ENCODE results near the gene ZNF678.

Gene ZNF678

DNA sequence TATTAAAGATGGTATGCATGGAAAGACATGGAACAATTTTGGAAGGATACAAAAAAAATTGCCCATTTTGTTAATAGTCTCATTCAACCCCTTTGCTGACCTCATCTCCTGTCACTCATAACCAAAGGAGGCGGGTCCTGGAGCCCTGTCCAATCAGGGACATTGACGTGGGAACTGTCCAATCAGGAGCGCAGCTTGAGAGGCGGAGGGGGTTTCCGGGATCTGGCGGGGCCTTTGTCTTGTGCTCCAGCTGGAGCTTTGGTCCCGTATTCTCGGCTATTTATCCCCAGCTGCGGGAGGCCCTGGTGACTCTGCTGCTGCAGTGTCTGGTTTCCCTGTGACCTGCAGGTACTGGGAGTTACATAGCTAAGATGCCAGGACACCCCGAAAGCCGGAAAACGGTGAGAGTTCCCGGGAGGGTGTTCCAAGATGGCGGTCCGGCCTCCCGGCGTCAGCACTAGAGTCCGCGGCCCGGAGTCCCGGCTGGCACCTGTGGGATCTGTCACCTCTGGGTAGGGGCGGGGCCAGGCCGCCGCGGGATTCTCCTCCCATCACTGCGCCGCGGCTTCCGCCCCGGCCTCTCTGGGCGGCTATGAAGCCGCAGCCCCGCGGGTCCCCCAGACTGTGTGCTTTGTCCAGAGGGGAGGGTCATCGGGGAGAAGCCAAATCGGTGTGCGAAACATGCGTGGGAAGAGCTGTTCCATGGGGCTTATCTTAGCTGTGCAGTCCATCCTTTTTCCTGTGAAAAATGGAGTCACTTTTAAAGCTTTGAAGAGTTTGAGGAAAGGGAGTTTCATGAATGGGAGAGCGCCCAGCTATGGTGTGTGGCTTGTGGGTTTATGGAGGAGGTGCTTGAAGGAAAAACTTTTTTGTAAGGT lies at the start of gene ZNF678:
TSS of gene ZNF678 (plus strand) at position 233 of the 878 bp plus-strand sequence. CDS start 87,436 bp downstream, outside the sequence.
- no peaks in the 10 kb centered on the region for H3K9me3 ChIP-seq (ENCODE audit: control insufficient read depth, low read length)
- H3K36me3 ChIP-seq (ENCODE audit: control insufficient read depth, insufficient read depth, low read length), result no peaks in the 10 kb centered on the region
- peaks cover 36% of the 10 kb centered on the region for H3K27me3 ChIP-seq (ENCODE audit: control insufficient read depth, insufficient read depth, low read length)
- peak within 1 kb of the TSS; percentile 80 for H3K9ac ChIP-seq (ENCODE audit: low read length)
- peak within 1 kb of the TSS; percentile 61 for H3K4me3 ChIP-seq (ENCODE audit: low read length)
- H3K4me1 ChIP-seq (ENCODE audit: control insufficient read depth, insufficient read depth, low read length), result peaks cover 5% of the 10 kb centered on the region

DNA sequence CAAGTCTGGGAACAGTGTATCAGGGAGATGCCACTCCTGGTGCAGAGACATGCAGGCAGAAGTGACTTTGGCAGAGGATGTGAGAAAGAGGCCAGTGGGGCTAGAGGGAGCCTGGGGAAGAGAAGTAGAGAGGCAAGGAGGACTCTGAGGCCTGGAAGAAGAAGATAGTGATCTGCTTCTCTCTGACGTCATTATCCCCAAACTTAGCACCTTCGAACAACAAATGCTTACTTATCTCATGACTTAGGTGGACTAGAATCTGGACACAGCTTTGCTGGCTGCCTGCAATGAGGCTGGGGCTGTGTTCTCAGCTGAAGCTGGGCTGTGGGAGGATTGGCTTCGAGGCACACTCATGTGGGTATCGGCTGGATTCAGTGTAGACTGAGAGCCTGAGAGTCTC lies 44.5 kb upstream of the ZNF678 start:
- H3K9ac ChIP-seq (ENCODE audit: low read length), result no peak overlapping the region

DNA sequence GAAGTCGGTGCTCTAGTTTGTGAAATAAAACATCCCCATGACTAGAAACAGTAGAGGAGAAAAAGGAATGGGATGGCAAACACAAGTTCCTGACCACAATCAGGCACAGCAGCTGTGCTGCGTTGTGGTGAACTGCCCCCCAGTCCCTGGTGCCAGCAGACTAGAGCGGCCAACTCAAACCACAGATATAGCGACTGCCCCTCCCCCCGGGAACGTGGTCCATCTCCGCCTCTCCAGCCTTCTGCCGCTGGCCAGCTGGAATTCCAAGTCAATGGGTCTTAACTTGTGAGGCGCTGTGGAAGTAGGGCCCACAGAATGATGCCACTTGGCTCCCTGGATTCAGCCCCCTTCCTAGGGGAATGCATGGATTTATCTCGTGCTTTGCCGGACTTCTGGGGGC lies 41.6 kb upstream of the ZNF678 start:
- Histone ChIP-seq H3K9ac (ENCODE audit: low read length) (no peak overlapping the region), H3K4me1 (ENCODE audit: control insufficient read depth, insufficient read depth, low read length) (no peaks in the 10 kb centered on the region), H3K36me3 (ENCODE audit: control insufficient read depth, insufficient read depth, low read length) (no peaks in the 10 kb centered on the region), H3K9me3 (ENCODE audit: control insufficient read depth, low read length) (no peaks in the 10 kb centered on the region), H3K4me3 (ENCODE audit: low read length) (no peak overlapping the region), H3K27me3 (ENCODE audit: control insufficient read depth, insufficient read depth, low read length) (peaks cover 3% of the 10 kb centered on the region)

More for the DNA sequence above, 44.5 kb upstream of the ZNF678 start:
- Histone ChIP-seq H3K36me3 (ENCODE audit: control insufficient read depth, insufficient read depth, low read length) (no peaks in the 10 kb centered on the region), H3K4me3 (ENCODE audit: low read length) (no peak overlapping the region), H3K9me3 (ENCODE audit: control insufficient read depth, low read length) (no peaks in the 10 kb centered on the region), H3K27me3 (ENCODE audit: control insufficient read depth, insufficient read depth, low read length) (peaks cover 3% of the 10 kb centered on the region), H3K4me1 (ENCODE audit: control insufficient read depth, insufficient read depth, low read length) (no peaks in the 10 kb centered on the region)

DNA sequence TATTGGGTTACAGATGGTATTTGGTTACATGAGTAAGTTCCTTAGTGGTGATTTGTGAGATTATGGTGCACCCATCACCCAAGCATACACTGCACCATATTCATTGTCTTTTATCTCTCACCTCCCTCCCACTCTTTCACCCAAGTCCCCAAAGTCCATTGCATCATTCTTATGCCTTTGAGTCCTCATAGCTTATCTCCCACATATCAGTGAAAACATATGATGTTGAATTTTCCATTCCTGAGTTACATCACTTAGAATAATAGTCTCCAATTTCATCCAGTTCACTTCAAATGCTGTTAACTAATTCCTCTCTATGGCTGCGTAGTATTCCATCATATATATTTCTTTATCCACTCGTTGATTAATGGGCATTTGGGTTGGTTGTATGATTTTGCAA lies 36.8 kb upstream of the ZNF678 start:
- Histone ChIP-seq H3K9ac (ENCODE audit: low read length) (no peak overlapping the region), H3K4me3 (ENCODE audit: low read length) (no peak overlapping the region), H3K9me3 (ENCODE audit: control insufficient read depth, low read length) (peaks cover 4% of the 10 kb centered on the region), H3K36me3 (ENCODE audit: control insufficient read depth, insufficient read depth, low read length) (no peaks in the 10 kb centered on the region), H3K27me3 (ENCODE audit: control insufficient read depth, insufficient read depth, low read length) (no peaks in the 10 kb centered on the region), H3K4me1 (ENCODE audit: control insufficient read depth, insufficient read depth, low read length) (no peaks in the 10 kb centered on the region)

DNA sequence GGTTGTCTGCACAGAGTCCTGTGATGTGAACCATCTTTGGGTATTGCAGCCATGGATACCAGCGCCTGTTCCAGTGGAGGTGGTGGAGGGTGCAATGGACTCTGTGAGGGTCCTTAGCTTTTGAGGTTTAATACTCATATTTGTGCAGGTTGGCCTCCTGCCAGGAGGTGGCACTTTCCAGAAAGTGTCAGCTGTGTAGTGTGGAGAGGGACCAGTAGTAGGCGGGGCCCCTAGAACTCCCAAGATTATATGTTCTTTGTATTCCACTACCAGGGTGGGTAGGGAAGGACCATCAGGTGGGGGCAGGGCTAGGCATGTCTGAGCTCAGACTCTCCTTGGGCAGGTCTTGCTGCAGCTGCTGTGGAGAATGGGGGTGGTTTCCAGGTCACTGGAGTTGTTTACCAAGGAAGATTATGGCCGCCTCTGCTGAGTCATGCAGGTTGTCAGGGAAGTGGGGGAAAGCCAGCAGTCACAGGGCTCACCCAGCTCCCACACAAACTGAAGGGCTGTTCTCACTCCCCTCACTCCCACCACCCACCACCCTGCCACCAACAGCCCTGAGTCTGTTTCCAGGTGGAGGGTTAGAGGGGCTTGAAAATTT lies 31.2 kb upstream of the ZNF678 start:
- Histone ChIP-seq H3K4me3 (ENCODE audit: low read length) (no peak overlapping the region), H3K9ac (ENCODE audit: low read length) (no peak overlapping the region), H3K27me3 (ENCODE audit: control insufficient read depth, insufficient read depth, low read length) (no peaks in the 10 kb centered on the region), H3K4me1 (ENCODE audit: control insufficient read depth, insufficient read depth, low read length) (peaks cover 4% of the 10 kb centered on the region), H3K9me3 (ENCODE audit: control insufficient read depth, low read length) (peaks cover 7% of the 10 kb centered on the region), H3K36me3 (ENCODE audit: control insufficient read depth, insufficient read depth, low read length) (no peaks in the 10 kb centered on the region)

DNA sequence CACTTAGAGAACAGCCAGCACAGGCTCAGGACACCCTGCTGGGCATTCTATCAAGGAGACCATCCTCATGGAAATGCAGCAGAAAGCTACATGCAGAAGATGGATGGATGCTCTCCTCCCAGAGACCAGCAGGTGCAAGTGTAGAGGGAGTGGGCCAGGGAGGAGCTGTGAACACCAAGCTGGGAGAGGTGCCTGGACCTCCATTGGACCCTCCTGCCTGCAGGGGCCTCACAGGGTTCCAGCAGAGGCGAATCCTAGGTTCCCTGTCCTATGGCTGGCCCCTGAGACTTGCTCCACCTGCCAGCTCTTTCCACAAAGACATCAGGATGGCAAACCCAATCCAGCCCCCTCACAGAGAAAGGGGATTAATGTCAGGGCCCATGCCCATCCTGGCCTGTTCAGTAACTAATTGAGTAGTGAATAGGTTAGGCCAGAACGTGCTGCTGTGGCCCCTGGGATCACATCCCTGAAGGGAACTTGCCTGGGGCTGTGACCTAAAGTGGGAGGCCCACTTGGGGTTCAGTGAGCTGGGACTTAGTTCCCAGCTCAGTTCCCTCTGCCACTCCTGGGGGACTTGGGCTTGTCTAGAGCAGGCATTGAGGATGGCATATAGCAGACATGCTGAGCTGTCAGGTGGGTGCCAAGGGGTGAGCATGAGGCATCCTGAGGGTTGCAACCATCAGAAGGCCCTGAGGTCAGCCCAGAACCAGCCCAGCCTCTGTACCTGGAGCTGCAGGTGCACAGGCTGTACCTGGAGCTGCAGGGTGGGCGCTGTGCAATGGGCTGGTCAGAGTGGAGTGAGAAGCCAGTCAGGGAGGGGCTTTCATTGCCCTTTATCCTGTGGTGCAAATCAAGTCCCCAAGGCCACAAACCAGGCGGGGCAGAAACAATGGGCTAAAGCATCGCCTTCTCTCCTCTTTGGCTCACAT lies 22.9 kb upstream of the ZNF678 start:
- H3K9me3 ChIP-seq (ENCODE audit: control insufficient read depth, low read length), result no peaks in the 10 kb centered on the region
- no peak overlapping the region for H3K4me3 ChIP-seq (ENCODE audit: low read length)
- H3K4me1 ChIP-seq (ENCODE audit: control insufficient read depth, insufficient read depth, low read length), result peaks cover 4% of the 10 kb centered on the region
- no peak overlapping the region for H3K9ac ChIP-seq (ENCODE audit: low read length)
- H3K27me3 ChIP-seq (ENCODE audit: control insufficient read depth, insufficient read depth, low read length), result no peaks in the 10 kb centered on the region
- no peaks in the 10 kb centered on the region for H3K36me3 ChIP-seq (ENCODE audit: control insufficient read depth, insufficient read depth, low read length)

DNA sequence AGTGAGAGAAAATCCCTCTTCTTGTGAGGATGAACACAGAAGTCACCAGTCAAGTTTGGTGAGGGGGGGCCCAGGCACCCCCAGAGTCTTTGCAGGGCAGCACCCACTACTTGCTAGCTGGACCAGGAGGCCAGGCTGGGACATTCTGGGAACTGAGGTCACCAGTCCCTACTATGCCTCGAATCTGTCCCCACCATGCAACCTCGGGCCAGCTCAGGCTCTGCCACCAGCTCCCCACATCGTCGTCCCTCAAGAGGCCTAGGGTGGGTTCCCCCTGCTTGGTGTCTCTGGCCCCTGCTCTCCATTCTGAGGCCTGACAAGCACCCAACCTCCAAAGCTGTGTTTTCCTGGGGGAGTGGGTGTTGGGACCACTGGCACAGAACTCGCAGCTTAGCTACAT lies 22.2 kb upstream of the ZNF678 start:
- H3K4me1 ChIP-seq (ENCODE audit: control insufficient read depth, insufficient read depth, low read length), result peaks cover 4% of the 10 kb centered on the region
- no peaks in the 10 kb centered on the region for H3K9me3 ChIP-seq (ENCODE audit: control insufficient read depth, low read length)
- no peaks in the 10 kb centered on the region for H3K27me3 ChIP-seq (ENCODE audit: control insufficient read depth, insufficient read depth, low read length)
- no peak overlapping the region for H3K9ac ChIP-seq (ENCODE audit: low read length)
- H3K36me3 ChIP-seq (ENCODE audit: control insufficient read depth, insufficient read depth, low read length), result no peaks in the 10 kb centered on the region
- no peak overlapping the region for H3K4me3 ChIP-seq (ENCODE audit: low read length)

DNA sequence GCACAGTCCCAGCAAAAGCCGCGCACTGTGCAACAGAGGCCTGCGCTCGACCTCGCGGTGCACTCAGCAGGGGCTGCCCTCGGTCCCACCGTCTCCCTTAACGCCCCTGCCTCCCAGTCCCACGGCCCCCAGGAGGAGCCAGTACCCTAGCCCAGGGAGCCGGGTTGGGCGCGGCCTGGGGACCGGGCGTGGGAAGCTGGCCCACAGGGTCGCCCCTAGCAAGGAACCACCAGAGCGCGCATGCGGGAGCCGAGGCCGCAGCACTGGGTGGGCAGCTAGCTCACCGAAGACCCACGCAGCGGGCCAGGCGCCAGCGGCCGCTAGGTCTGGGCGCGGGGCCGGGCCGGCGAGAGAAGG lies 21.6 kb upstream of the ZNF678 start:
- Histone ChIP-seq H3K36me3 (ENCODE audit: control insufficient read depth, insufficient read depth, low read length) (no peaks in the 10 kb centered on the region), H3K4me1 (ENCODE audit: control insufficient read depth, insufficient read depth, low read length) (peaks cover 4% of the 10 kb centered on the region), H3K27me3 (ENCODE audit: control insufficient read depth, insufficient read depth, low read length) (no peaks in the 10 kb centered on the region), H3K9me3 (ENCODE audit: control insufficient read depth, low read length) (no peaks in the 10 kb centered on the region), H3K9ac (ENCODE audit: low read length) (peak overlapping the region; percentile 56), H3K4me3 (ENCODE audit: low read length) (no peak overlapping the region)

DNA sequence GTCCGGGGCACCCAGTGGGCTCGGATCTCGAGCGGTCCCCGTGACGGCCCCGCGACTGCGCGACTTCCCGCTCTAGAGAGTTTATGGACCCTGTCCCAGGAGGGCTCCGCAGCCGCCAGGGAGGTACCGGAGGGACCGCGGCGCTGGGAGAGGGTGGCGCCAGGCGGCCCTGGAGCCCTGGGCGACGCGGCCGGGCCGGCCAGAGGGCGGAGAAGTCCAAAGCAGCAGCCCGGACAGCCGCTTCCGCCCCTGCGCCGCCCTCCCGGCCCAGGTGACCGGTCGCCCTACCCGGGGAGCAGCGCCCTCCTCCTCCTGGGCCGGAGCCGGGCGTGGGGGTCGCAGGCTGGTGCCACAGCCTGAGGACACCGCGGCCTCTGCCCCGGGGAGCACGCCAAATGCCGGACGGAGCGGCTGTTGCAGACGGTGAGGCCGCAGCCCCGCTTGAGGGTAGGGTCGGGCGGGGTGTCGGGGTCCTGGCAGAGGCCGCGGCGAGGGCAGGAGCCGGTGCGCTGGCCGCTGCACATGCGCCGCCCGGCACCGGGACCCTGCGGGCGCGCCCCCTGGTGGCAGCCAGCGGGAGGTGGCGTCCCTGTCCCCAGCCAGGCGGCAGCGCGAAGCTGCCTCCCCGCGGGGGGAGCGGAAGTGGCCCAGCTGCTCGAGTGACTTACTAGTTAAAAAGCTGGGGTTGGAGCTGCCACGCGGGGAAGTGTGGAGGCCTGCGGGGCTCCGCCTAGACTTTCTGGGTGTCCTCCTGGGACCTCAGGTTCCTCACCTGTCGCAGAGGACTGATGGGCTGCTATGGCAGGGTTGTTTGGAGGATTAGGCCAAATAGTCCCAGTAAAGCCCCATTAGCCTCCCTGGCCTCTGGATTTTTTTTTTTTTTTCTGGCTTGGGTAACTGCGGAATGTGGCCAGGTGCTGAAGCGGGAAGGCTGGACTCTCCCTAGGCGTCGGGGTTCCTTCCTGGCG lies 20.9 kb upstream of the ZNF678 start:
- Histone ChIP-seq H3K4me3 (ENCODE audit: low read length) (no peak overlapping the region), H3K9me3 (ENCODE audit: control insufficient read depth, low read length) (no peaks in the 10 kb centered on the region), H3K36me3 (ENCODE audit: control insufficient read depth, insufficient read depth, low read length) (no peaks in the 10 kb centered on the region), H3K27me3 (ENCODE audit: control insufficient read depth, insufficient read depth, low read length) (no peaks in the 10 kb centered on the region), H3K9ac (ENCODE audit: low read length) (peak overlapping the region; percentile 56), H3K4me1 (ENCODE audit: control insufficient read depth, insufficient read depth, low read length) (peaks cover 4% of the 10 kb centered on the region)

DNA sequence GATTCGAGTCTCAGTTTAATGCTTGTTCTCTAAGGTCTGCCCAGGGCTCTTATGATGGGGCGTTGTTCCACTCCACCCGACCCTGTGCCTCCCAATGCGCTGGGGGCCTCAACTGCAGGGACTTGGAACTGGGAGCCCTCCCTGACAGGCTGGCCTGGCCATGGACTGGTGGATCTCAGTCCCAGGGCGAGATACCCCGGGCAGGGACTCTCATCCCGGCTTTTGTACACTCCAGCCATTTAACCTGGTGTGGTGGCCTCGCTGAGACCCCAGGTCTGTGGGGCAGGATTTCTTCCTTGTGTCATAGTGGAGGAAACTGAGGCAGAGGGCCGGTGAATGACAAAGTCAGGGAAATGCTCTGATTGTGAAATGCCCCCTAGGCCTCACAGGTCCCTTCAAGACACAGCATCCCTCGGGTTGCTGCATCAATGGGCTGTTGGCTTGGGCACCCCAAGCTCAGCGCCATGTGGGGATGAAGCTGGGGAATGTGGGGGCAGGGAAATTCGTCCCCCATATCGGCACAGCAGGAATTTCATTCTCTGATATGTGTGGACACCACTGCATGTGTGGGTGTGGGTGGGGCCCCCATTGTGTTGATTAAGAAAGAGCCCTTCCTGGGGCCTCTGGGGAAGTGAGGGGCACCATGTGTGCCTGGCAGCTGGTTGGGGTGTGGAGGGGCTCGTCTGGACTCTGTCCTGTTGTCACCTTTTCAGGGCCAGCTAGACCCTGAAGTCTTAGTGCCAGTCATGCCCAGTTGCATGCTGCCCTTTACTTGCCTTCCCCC lies 19.9 kb upstream of the ZNF678 start:
- H3K9ac ChIP-seq (ENCODE audit: low read length), result no peak overlapping the region

More for the DNA sequence above, 19.9 kb upstream of the ZNF678 start:
- Histone ChIP-seq H3K27me3 (ENCODE audit: control insufficient read depth, insufficient read depth, low read length) (no peaks in the 10 kb centered on the region), H3K36me3 (ENCODE audit: control insufficient read depth, insufficient read depth, low read length) (no peaks in the 10 kb centered on the region), H3K9me3 (ENCODE audit: control insufficient read depth, low read length) (no peaks in the 10 kb centered on the region), H3K4me1 (ENCODE audit: control insufficient read depth, insufficient read depth, low read length) (peaks cover 4% of the 10 kb centered on the region), H3K4me3 (ENCODE audit: low read length) (no peak overlapping the region)

Data from mucosa of stomach (tissue), 1 donor.